Measurements from ENCODE around the gene TANK. TPM values are rescaled to one million over a fixed set of nuclear protein-coding genes. Genes with fewer than 3 reads are reported as not detected.

TANK gene
- total and polyA plus RNA-seq, 2 donors (not counting 3 experiments of a cell fraction or from before 2014, with no cell fraction given) = 33.3 to 83.2 TPM

DNA sequence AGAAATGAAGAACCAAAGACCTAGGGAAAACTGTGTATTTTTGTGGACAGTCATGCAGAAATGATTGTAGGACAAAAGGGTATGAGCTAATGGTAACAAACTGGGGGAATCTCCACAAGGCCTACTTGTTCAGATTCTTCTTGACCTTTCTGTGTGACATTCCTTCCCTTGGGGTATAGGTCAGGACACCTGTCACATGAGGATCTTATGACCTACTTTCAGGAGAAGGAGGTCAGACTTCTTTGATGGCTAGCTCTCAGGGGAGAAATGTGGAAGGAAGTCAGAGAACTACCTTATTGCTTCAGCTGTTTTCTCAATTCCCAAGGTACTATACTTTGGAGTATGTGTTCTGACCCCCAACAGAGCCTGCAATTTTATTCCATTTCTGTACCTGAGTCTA is 40.7 kb upstream of the TANK start:
- ChIA-PET CTCF (interaction anchor here (1.0 to 1.4 kb wide), 3 partner anchors 9 to 56 kb away, joined by 4 to 6 read pairs (median 4); no protein-coding TSS in a partner anchor), POLR2A (no interaction called here)

DNA sequence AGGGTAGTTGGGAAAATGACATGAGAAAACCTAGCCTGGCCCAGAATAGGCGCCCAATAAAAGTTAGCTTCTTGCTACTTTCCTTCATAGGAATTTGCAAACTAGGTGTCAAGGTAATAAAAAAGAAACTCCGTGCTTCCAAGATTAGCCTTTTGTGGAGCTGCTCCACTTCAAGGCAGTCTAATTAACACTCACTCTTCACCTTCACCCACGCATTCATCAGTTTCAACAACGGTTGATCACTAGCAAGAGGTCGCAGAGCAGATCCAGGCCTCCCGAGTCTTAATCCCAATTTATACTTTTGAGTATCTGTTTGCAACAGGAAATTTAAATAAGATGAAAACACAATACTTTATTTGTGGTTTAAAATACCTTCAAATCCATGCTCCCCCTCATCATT is 39.5 kb upstream of the TANK start:
- no peak overlapping the region for H3K27ac ChIP-seq (ENCODE audit: insufficient read depth, low read depth, low read length)
- no peak overlapping the region for H3K4me2 ChIP-seq (ENCODE audit: insufficient read depth, low read length)
- DNase-seq (ENCODE audit: low read depth, low spot score) (no peak), FAIRE-seq (no peak)
- dilution Hi-C loops (cut with MboI; ENCODE audit: extremely low pct_ligation_motif_present, low sequenced_read_pairs) = no loop called here
- H3K4me3 ChIP-seq (replicated peaks in 1 of 3; ENCODE audit: insufficient read depth in 1 of 3, low read depth in 1 of 3, low read length in 3 of 3) = no peak overlapping the region
- no peaks in the 10 kb centered on the region for H3K36me3 ChIP-seq (ENCODE audit: control insufficient read depth in 2 of 2, extremely low read depth in 1 of 2, insufficient read depth in 2 of 2, low read length in 2 of 2)
- H3K27me3 ChIP-seq (ENCODE audit: control insufficient read depth in 2 of 2, insufficient read depth in 2 of 2, low read length in 2 of 2) = no peaks in the 10 kb centered on the region
- H3K9me3 ChIP-seq (replicated peaks; ENCODE audit: control insufficient read depth, insufficient read depth, low read length) = no peaks in the 10 kb centered on the region
- no peaks in the 10 kb centered on the region for H3K79me2 ChIP-seq (ENCODE audit: control insufficient read depth, insufficient read depth, low read length)
- no peaks in the 10 kb centered on the region for H4K20me1 ChIP-seq (replicated peaks; ENCODE audit: control insufficient read depth, extremely low read depth, insufficient read depth, low read length)
- no peak overlapping the region for H2AFZ ChIP-seq (ENCODE audit: low read depth, low read length)
- intact Hi-C loops (cut with micrococcal nuclease) = loop anchor here (5.0 kb wide), 1 partner anchor 42 kb away; the partner anchor contains the start of gene TANK
- peaks cover 27% of the 10 kb centered on the region for H3K4me1 ChIP-seq (ENCODE audit: control insufficient read depth, extremely low read depth, insufficient read depth, low read length)
- TF ChIP-seq EZH2 (IDR thresholded peaks at IDR 0.05; ENCODE audit: borderline replicate concordance, low read depth, low read length, severe bottlenecking) = no peak
- CTCF ChIA-PET = no interaction called here
- no peaks in the 10 kb centered on the region for H3K9me1 ChIP-seq (replicated peaks; ENCODE audit: control insufficient read depth, extremely low read depth, insufficient read depth, low read length)
- BruUV-seq (replicated peaks) = no TSS peak
- POLR2A ChIA-PET = no interaction called here
- H3K9ac ChIP-seq (replicated peaks; ENCODE audit: extremely low read depth, insufficient read depth, low read length) = no peak overlapping the region

More for the DNA sequence above, 40.7 kb upstream of the TANK start:
- H3K9ac ChIP-seq (replicated peaks; ENCODE audit: extremely low read depth, insufficient read depth, low read length) = no peak overlapping the region
- no peaks in the 10 kb centered on the region for H3K9me3 ChIP-seq (replicated peaks; ENCODE audit: control insufficient read depth, insufficient read depth, low read length)
- H3K27me3 ChIP-seq (ENCODE audit: control insufficient read depth in 2 of 2, insufficient read depth in 2 of 2, low read length in 2 of 2) = no peaks in the 10 kb centered on the region
- no peak overlapping the region for H2AFZ ChIP-seq (ENCODE audit: low read depth, low read length)
- no peak for TF ChIP-seq POLR2A (IDR thresholded peaks at IDR 0.05; ENCODE audit: low read depth, low read length)
- TF ChIP-seq GATA2 (IDR thresholded peaks at IDR 0.05; ENCODE audit: insufficient read depth, insufficient read length, low read depth, low read length) = no peak
- TF ChIP-seq, protein P1, sequence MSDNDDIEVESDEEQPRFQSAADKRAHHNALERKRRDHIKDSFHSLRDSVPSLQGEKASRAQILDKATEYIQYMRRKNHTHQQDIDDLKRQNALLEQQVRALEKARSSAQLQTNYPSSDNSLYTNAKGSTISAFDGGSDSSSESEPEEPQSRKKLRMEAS (IDR thresholded peaks at IDR 0.05; ENCODE audit: insufficient read depth, insufficient read length) = no peak
- no peak for TF ChIP-seq MYC (IDR thresholded peaks at IDR 0.05; ENCODE audit: low read depth, low read length)
- TF ChIP-seq POLR2AphosphoS5 (IDR thresholded peaks at IDR 0.05; ENCODE audit: insufficient read depth, low read depth, low read length) = no peak
- no peak for TF ChIP-seq JUN (IDR thresholded peaks at IDR 0.05; ENCODE audit: borderline replicate concordance, insufficient read depth, insufficient read length, low read depth)
- DNase-seq (ENCODE audit: low read depth, low spot score) = no peak
- H3K79me2 ChIP-seq (ENCODE audit: control insufficient read depth, insufficient read depth, low read length) = no peaks in the 10 kb centered on the region
- no peak overlapping the region for H3K4me2 ChIP-seq (ENCODE audit: insufficient read depth, low read length)
- H3K36me3 ChIP-seq (ENCODE audit: control insufficient read depth in 2 of 2, extremely low read depth in 1 of 2, insufficient read depth in 2 of 2, low read length in 2 of 2) = no peaks in the 10 kb centered on the region
- no peaks in the 10 kb centered on the region for H4K20me1 ChIP-seq (replicated peaks; ENCODE audit: control insufficient read depth, extremely low read depth, insufficient read depth, low read length)
- H3K4me3 ChIP-seq (replicated peaks in 1 of 3; ENCODE audit: insufficient read depth in 1 of 3, low read depth in 1 of 3, low read length in 3 of 3) = no peak overlapping the region
- dilution Hi-C loops (cut with MboI; ENCODE audit: extremely low pct_ligation_motif_present, low sequenced_read_pairs) = no loop called here
- H3K9me1 ChIP-seq (replicated peaks; ENCODE audit: control insufficient read depth, extremely low read depth, insufficient read depth, low read length) = no peaks in the 10 kb centered on the region
- intact Hi-C loops (cut with micrococcal nuclease) = no loop called here
- no peak for FAIRE-seq
- peaks cover 26% of the 10 kb centered on the region for H3K4me1 ChIP-seq (ENCODE audit: control insufficient read depth, extremely low read depth, insufficient read depth, low read length)
- no TSS peak for BruUV-seq (replicated peaks)
- no peak overlapping the region for H3K27ac ChIP-seq (ENCODE audit: insufficient read depth, low read depth, low read length)
